Ramos (cell line): ENCODE data around the gene FLG2.

ENCODE experiments used
- in situ Hi-C: fragments of 300-500 bp; cut with MboI; formaldehyde crosslinking; loops from one replicate; pipeline ENCODE4 v1.14.3; 2022; ENCODE audit warnings: low sequenced_read_pairs; ENCODE audit not compliant: unreplicated experiment

The FLG2 gene

DNA sequence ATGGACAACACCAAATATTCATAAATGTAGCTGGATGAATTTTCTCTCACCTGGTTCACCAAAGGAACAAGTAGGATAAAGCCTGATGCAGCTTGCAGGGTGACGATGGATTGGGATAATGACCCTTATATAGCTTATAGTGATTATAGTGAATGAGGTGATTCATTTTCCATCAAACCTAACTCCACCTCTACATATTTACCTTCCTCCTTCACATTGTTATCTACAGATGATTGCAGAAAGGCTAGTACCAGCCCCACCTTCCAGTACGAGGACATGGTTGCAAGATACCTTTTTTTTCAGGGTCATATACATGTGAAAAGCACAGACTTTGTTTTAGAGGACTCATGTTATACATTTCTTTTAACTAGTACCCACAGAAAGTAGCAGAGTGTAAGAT is at the start of gene FLG2:
Gene FLG2, minus strand, starts transcription at position 101 of the 400 bp plus-strand sequence. CDS start 1,122 bp downstream, outside the sequence.
- in situ Hi-C loops, result no loop called here

DNA sequence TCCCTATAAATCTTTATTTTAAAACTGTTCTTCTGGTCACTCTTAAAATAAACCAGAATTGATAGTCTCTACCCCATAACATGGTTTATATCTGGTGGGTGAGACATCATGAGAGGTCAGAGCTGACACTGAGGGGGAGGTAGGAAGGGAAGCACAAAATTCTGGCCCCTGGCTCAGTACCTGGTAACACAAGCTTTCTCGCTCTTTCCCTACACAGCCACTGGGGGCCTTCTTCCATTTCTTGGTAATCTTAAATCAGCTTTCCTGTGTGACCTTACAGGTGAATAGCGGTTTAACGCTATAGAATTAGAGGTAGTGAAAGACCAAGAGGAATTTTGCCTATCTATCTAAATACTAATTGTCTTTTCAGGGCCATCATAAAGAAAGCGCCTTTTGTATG is 48.9 kb upstream of the FLG2 start:
- in situ Hi-C loops, result no loop called here

DNA sequence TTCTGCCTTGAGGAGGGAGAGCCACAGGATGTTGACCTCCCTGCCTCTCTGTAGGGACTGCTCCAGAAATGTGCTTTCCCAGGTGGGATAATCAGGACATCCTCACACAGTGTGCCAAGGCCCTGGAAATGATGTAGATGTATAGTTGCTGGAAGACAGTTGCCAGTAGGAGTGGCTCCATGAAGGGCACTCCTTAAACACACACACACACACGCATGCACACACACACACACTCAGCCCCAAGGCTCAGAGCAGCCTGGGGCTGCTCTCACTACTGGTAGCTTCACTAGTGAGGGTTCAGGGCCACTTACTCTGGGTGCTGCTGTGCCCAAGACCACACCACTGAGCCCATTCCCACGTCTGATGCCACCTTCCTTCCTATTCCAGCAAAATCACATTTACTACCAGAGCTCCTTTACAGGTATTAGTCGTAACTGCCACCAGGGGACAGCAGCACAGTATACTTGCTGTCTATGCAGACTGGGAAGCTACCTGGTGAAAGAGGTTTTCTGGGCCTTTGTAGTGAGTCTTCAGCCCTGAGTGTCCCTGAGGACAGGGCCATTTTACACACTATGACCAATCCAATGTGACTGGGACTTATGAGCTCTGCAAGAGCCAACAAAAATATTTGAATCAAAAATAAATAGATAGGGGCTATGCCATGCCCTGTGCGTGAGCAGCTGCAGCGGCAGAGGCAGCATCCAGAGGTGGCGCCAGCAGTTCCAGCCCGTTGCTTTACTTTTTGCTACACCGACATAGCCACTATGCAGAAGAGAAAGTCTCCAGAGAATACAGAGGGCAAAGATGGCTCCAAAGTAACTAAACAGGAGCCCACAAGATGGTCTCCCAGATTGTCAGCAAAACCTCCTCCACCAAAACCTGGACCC is 39.2 kb upstream of the FLG2 start:
- in situ Hi-C loops, result no loop called here

DNA sequence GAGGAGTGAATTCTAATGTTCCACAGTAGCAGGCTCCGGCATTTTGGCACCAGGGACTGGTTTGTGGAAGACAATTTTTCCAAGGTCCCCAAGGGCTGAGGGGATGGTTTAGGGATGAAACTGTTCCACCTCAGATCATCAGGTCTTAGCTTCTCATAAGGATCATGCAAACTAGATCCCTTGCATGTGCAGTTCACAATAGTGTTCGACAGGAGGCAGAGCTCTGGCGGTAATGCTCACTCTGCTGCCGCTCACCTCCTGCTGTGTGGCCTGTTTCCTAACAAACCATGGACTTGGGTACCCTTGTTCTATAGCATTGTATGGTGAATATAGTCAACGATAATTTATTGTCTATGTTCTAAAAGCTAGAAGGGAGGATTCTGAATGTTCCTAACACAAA is 37.7 kb upstream of the FLG2 start:
- in situ Hi-C loops, result no loop called here

DNA sequence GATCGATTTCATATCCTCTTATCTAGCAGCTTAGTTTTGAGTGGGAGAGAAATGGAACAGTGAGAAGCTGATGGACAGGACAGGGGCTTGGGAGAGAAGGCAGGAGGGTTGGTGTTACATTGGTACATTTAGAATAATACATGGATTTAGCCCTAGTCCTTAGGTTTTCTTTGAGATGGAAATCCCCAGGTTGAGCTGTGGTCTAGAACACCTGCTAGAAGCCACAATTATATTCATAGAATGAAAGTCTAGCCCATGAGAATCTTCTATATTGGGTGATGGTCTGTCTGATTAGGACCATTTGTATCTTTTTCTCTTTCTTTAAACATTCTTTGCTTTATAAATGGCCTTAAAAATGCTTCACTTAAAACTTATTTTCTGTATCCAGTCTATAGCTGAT is 34.3 kb upstream of the FLG2 start:
- in situ Hi-C loops, result no loop called here

DNA sequence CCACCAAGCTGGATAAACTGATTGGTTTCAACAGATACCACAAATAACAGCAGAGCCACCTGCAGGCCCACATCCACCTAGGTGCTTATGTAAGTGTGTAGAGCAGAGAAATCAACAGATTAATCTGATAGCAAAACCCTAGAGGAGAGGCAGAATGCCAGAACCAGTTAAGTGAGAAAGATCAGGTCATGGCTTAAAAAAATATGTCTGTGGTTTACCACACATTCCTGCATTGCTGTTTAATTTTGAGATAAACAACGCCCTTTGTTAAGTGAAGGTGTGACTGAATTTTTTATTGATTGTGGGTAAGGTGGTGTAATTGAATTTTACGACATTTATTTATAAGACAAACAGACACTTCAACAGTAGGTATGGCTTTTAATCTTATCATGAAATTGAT is 33.1 kb upstream of the FLG2 start:
- in situ Hi-C loops, result no loop called here

DNA sequence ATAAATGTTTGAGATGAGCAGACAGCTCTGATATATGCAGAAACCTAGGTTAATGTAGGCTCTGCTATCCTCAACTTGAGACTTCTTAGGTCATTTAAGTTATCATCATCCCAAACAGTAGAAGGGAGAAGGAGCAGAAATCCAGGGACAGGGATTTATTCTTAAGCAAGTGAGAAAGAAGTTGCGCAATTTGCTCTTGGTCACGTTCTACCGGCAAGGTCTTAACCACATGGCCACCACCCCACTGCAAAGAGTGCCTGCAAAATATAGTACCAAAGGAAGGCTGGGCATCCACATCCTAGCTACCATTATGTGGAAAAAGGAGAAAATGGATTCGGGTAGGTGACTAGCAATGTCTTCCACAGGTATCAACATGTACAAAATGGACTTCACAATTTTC is 29.1 kb upstream of the FLG2 start:
- in situ Hi-C loops, result no loop called here

DNA sequence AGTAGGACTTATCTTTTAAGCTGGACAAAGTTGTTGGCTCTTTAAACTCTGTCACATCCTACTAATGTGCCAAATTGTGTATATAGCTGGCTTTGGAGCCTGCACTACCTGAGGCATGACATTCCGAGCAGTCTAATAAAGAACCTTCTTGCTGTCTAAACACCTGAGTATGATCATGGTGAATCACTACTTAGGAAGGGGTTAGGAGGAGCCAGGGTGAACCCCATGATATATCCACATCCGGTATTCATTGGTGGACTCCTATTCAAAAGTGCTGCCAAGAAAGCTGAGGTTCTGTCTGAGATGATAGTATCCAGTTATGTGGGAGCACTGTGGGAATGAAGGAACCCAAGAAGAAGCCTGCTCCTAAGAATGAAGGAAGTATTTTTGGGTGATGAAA is 27.1 kb upstream of the FLG2 start:
- in situ Hi-C loops, result no loop called here

DNA sequence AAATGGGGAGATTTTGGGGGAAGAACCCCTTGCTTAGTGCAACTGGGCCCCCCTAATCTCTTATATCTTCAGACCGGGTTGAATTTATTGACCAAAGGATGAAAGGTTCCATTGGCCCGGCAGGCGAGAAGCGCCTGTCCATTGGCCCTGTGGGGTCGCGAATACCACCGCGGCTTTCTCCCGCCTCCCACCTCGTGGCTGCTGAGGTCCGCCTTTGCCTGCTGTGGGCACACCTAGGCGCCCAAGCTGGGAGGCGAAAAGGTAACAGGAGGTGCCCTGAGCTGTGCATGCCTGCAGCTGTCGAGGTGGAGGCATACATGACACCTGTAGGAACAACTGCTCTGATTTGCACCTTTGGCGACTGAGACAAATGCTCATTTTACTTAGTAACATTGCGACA is 21.1 kb upstream of the FLG2 start:
- in situ Hi-C loops, result no loop called here

DNA sequence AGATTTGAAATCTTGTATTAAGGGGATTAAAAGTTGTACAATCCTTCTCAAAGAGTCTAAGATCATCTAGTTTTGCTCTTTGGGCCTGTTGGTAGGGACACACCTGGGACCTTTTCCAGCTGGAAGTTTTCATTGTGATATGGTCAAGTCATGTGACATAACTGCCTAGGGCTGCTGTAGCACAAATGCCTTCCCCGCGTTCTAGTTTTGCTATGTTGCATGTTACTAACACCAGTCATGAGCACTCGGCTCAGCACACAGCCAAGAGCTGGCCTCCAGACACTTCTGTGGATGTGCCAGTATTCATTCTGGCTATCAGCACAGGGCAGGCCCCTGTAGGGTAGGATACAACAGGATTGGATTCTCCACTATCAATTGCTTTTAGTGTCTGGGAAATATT is 14.6 kb upstream of the FLG2 start:
- in situ Hi-C loops, result no loop called here

DNA sequence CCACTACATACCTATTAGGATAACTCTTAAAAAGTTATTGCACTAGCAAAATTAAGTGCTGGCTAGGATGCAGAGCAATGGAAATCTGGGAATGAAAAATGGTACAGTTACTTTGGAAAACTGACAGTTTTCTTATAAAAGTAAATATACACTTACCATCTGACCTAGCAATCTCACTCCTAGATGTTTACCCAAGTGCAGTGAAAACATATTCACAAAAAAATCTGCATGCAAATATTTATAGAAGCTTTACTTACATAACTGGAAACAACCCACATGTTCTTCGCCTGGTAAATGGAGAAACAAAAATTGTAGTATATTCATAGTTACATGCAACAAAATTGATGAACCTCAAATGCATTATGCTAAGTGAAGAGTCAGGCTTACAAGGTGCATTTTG is 12.9 kb upstream of the FLG2 start:
- in situ Hi-C loops, result no loop called here

DNA sequence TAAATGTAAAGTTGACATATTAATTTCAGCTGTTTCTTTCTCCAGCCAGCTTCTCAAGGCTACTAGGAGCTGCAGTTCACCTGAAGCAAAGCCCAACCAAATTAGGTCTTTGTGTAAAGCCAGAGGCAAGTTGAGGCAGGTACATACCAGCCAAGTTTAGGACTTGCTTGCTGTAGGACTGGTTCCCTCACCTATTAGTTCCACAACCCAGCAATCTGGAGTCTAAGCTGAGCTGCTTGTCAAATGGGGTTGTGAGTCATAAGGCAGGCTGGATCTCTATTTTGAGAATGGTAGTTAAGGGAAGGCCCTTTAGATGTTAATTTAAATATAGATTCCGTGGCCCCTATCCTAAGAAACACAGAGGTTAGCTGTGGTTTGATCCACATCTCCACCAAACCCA is 7.6 kb upstream of the FLG2 start:
- in situ Hi-C loops, result no loop called here

DNA sequence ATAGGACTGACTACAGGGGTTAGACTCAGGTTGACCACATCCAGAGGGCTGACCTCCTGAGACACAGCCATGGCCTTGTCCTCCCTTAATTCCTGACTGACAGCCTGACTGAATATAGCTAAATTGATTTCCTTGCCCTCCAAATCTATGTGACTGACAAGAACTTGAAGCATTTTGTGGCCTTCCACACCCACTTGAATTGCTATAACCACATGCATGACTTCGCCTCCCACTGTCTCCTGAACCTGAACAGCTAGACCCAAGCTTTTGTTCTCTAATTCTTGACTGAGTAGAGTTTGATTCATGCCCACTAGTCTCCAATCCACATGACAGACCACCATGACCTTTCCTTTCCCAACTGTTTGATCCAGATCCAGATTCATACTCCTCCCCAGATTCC is 3.1 kb downstream of the FLG2 start:
- in situ Hi-C loops, result no loop called here

DNA sequence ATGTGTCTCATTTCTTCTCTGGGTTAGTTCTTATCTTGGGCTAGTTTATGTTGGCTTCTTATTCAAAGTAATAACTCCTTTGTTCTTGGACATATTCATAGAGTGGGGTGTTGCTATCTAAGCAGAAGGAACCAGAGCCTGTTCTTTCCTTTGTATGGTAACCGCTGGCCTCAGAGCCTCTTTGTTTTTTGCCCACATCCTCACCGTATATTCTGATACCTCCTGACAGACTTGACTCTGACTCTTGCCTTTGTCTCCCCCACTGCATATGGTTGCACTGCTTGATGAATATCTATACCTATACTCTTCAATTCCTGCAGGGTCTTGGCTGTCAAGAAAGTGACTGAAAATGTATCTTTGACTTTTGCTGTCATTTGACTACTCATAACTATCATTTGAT is 10.2 kb downstream of the FLG2 start:
- in situ Hi-C loops, result no loop called here

DNA sequence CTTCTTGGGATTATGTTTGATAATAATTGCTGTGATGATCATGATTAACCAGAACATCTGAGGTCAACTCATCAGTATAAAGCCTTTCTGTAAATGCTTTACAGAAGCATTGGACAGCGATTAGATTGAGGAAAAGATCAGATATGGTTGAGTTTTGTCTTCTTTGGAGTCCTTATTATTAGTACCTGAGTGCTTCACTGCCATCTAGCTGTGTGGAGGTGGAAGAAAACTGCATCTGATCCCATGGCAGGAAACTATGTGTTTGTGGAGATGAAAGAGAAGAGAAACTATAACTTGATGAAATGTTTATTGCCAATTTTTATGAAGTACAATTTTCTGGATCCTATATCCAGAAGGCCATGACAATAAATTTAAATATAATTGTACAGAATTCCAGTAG is 11.4 kb downstream of the FLG2 start:
- in situ Hi-C loops, result no loop called here

DNA sequence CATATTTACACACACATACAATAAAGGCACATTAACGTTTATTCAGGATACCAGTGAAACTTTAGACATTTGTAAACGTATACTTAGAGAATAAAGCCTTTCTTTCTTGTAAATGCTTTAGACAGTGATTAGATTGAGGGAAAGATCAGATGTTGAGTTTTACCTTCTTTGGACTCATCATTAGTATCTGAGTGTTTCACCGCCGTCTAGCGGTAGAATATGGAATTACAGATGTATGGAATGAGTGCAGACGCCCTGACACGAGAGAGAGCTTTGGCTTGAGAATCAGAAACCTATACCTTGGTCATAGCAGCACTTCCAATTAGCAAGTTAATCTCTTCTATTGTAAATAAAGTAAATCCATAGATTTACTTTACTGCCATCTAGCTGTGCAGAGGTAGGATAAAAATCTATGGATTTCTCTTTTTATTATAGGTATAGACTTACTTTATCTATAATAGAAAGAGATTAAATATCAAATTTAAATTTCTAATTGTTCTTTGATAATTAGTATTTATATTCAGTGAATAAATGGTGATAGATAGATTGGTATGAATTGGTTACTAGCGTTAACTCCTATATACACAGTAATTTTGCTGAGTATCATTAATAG is 12.6 kb downstream of the FLG2 start:
- in situ Hi-C loops, result no loop called here

DNA sequence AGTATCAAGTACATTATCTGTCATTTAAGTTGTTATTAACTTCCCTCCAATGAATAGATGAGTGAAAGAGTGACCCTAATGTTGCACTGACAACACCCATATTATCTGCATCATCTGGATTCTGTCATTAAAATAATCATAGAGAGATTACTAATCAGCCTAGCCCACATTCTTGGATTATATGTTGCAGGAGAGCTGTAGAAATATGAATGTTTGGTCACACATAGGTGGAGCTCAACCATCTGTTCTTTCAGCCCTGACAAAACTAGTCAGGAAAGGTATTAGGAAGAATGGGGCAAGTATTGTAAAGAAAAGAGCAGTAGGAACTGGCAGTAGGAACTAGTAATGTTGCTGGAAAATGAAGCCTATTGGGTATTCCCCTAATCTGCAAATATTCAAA is 15.4 kb downstream of the FLG2 start:
- in situ Hi-C loops, result no loop called here

DNA sequence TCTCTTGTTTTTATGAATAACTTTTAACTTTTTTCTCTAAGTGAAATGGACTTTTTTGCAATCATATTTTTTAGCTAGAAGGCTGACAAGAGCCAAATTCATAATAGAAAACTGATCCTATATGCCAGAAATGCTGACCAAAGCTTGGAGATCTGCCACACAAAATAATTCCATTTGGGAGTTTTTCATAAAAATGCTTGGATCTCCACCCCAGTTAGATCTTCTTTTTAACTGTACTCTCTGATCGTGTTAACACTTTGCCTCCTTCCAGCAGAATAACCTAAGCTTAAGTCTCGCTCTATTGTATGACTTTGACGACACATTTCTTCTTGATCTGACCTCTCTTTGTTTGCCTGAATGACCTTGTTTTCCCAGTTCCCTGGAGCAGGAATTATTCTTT is 16.8 kb downstream of the FLG2 start:
- in situ Hi-C loops, result no loop called here

DNA sequence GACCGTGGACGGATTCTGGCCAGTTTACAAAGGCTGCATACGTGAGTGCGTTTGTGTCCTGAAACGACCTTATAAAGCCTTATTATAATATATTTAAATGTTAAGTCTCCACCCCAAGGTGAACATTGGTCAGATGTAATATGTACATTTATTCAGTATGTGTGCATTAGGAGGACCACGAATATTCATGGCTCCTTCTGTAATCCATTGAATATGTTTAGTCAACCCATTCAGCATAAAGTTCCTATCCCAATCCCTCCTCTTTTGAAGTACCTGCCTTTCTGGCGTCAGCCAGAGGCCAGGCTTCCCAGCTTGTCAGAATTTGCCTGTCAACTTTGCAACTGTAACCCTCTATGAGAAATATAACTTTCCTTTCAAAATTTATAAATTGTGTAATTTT is 24.4 kb downstream of the FLG2 start:
- in situ Hi-C loops, result no loop called here

DNA sequence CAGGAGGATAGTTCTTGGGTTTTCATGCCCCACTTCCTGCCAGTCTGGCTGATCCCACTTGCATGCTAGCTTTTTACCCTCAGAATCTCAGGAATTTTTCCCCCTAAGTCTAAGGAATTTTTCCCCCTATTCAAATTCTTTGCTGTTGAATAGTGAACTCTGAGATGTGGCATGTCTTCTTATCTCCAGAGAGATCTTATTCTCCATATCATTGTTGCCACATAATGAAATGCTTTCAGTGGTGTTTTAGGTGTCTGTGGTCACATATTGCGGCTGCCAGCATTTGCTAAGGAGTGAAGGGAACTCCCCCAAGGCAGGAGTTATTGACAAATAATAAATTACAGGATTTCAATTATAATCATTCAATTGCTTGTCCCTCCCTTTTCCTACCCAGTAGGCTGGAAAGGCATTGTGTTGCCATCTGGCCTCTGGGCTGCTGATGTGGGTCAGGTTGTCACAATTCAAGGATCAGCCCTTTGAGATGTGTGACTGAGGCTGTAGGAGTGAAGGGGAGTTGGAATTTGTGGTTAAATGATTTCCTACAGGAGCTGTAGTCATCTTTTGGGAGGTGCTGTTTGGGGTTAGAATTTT is 30.9 kb downstream of the FLG2 start:
- in situ Hi-C loops, result no loop called here

DNA sequence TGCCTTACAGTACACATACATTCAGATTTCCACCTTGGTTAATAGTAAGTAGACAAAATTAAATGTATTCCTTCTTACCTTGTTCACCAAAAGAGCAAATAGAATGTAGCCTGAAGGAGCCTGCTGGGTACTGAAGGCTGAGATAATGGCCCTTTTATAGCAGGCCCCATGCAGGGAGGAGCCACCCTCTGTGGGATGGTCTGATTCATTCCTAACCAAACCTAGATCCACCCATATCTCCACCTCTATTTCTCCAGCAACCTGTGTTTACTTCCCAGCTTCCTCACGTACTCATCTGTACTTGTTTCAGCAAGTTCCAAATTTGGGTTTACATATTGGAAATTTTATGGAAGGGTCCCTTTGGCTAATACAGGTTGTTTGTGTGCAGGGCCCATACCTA is 34.7 kb downstream of the FLG2 start, which contains the start of gene FLG:
Gene FLG, minus strand, starts transcription at position 129 of the 400 bp plus-strand sequence. CDS start 9,783 bp downstream, outside the sequence.
- in situ Hi-C loops, result no loop called here
